Fibroblast of upper back skin (primary cell): ENCODE results near the gene TRPC4.

ENCODE experiments used
- DNase-seq: peaks from one replicate; pipeline ENCODE4 v3.0.0-alpha.2; 2013

Gene TRPC4

DNA sequence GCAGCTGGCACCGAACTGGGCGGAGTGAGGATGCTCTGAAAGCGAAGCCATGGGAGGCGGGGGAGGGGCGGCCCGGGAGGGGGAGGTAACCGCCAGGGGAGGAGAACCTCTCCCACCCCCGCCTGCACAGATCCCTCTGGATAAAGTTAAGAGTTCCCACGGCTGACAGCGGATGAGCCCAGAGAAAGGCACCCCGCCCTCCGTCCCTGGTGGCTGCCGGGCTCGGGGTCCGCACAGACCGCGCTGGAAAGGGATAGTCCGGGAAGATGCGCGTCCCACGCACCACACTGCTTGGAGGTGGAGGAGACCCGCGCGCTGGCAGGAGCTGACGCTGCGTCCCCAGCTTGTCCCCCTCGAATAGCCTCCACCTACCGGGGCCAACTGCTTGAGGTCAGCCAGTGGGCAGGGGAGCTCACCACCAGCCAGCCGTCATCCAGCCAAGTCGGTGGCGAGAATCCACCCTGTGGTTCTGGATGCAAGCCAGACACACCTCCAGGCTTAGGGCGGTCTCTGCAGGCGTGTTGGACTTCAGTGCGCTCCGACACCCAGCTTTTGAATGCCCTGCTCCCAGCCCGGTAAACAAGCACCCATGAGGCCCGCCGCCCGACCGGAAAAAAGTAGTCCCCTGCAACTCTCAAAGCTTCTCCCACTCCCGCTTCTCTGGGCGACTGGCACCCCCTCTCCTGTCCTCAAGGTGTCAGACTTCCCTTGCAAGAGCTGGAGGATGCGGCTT, at the start of gene TRPC4:
Gene TRPC4, minus strand, starts transcription at position 17 of the 733 bp plus-strand sequence. CDS start 86,439 bp downstream, outside the sequence.
- peak; percentile 69 for DNase-seq

DNA sequence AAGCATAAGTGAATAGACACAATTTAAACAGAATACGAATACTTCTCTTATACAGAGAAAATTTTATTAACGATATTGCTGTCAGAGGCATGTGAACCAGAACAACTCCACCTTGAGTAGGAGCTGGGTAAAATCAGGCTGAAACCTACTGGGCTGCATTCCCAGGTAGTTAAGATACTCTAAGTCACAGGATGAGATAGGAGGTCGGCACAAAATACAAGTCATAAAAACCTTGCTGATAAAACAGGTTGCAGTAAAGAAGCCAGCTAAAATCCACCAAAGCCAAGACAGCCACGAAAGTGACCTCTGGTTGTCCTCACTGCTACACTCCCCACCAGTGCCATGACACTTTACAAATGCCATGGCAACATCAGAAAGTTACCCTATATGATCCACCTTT, 49.2 kb upstream of the TRPC4 start:
- no peak for DNase-seq

DNA sequence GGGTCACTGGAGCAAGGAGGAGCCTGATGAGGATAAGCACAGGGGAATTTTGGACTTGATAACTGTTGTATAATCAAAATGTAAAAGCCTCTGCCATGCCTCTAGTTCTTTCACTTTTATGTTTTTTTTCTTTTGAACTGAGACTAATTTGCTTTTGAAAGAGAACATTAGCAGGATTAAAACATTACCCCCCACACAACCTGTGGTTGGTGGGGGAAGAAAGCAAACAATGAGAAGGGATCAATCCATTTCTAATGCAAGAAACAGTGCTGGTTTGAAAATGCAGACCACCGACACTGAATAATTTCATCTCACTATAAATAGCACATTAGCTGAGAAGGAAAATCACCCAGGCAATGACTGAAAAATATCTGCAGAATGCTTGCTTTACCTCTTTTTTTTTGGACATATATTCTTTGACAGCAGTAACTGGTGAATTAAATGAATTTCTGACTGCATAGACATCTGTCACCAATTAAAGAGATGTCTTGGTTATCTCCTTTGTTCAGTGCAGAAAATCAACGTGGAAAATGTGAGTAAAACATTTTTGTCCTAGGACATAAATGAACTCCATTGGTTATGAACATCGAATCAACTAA, 48.6 kb upstream of the TRPC4 start:
- peak; percentile 12 for DNase-seq

GRCh38 chr13:37914781-37915391, 45.3 kb upstream of the TRPC4 start:
- DNase-seq = no peak

- no peak for DNase-seq
These were observed 41.2 kb upstream of the TRPC4 start for GRCh38 chr13:37910790-37911189.

GRCh38 chr13:37906880-37907279, 37.3 kb upstream of the TRPC4 start:
- DNase-seq = no peak

DNA sequence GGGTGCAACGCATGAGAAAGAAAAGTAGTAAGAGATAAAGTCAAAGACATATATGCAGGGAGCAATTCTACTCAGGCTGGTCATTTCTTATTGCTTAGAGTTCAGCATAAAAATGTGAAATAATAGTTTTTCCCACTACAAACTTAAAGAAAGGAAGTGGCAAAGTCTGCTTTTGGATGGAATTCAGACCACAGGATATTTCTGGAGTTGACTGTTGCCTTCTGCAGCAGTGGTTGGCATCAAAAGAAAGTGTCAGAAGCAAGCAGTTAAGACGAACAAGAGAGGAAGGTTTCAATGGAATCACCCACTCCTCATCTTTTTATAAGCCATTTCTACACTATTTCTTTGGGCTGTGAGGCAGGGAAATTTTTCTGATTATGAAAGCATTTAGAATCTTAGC, 36.2 kb upstream of the TRPC4 start:
- DNase-seq = peak; percentile 14

GRCh38 chr13:37899753-37900152, 30.2 kb upstream of the TRPC4 start:
- DNase-seq = no peak

DNA sequence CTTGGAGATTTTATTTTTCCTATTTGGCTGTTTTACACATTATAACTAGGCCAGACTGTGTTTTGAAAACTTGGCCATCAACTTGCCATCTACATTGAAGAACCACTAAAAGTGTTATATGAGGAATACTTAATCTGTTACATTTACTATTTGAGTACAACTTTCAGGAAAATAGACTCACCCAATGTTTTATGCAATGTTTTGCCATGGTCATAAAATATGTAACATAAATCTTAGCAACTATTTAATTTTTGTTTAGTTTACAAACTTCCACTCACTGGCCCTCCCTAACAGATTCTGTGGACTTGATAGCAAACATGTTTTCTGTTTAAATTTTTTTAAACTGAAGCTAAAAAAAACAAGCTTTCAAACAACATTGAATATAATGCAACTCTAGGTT, 23.7 kb upstream of the TRPC4 start:
- no peak for DNase-seq

- no peak for DNase-seq
These were observed 20.2 kb upstream of the TRPC4 start for GRCh38 chr13:37889820-37890219.

- no peak for DNase-seq
These were observed 19.5 kb upstream of the TRPC4 start for GRCh38 chr13:37889102-37889501.

GRCh38 chr13:37886879-37887278, 17.3 kb upstream of the TRPC4 start:
- no peak for DNase-seq

- no peak for DNase-seq
These were observed 15.1 kb upstream of the TRPC4 start for GRCh38 chr13:37884674-37885073.

GRCh38 chr13:37884026-37884425, 14.5 kb upstream of the TRPC4 start:
- no peak for DNase-seq

GRCh38 chr13:37878921-37879320, 9.3 kb upstream of the TRPC4 start:
- DNase-seq = no peak

- peak; percentile 68 for DNase-seq
These were observed 8.9 kb upstream of the TRPC4 start for GRCh38 chr13:37878496-37878895.

DNA sequence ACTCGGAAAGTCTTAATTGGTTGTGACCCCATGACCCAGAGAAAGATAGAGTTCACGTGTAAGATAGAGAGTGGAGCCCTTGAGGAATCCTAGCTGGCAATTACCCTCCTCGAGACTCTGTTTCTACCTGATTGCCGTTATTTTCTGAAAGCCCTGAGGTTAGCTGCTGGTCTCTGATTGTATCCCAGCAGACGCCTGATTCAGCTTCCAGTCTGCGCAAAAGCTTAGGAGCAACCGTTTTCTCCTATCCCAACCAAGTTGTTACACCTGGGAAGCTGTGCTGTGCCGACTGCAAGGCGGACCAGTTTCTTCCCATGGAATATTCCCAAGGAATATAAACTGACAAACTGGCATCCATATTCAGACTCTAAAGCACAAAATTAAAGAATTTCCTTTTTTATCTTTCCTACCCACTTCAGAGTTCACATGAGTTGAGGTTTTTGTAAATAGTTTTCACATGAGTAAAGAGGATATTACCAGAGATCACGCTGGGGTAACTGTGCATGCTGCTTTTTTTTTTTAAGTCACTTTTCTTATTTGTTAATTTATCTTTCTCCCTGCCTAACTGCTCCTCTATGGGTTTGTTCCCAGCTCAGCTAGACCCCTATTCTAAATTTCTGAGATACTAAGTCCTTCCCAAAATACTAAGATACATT, 1.5 kb upstream of the TRPC4 start:
- peak; percentile 70 for DNase-seq

GRCh38 chr13:37870489-37870845, 895 bp upstream of the TRPC4 start:
- DNase-seq = no peak

- no peak for DNase-seq
These were observed 141 bp downstream of the TRPC4 start for GRCh38 chr13:37869506-37869755.

DNA sequence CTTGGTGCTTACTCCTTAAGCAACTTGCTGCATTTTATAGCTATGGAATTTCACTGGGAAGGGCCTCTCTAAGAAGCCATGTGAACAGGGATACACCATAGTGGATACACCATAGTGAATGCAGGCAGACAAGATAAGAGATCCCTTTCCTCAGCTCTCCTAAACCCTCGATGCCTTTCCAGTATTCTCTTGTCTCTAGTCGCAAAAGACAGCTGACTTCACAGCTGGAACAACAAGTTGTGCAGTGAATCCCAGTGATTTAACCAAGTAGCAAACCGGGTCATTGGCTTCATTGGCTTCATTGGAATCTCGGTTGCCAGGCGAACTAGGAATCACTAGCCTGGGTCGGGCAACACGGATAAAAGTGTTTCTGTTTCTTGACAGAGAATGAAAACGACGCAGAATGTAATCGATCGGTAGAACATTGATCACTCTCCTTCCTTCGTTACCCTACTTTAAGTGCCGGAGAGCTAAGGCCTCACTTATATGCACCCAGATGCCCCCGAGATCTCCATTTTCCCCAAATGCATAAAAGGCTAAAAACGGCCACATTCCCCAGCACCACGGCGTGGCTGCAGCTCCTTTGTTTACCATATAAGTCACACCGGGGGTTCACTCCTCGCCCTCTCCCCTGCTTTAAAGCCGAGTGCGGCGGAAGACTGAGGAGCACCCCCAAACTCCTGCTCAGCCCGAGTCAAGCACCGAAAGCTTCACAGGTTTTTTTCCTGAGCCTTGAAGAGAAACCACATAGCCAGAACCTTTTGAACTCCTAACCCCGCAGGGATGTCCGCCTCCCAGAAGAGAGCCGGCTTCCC, 674 bp downstream of the TRPC4 start:
- peak; percentile 53 for DNase-seq

- DNase-seq = no peak
These were observed 5.9 kb downstream of the TRPC4 start for GRCh38 chr13:37863708-37864107.

DNA sequence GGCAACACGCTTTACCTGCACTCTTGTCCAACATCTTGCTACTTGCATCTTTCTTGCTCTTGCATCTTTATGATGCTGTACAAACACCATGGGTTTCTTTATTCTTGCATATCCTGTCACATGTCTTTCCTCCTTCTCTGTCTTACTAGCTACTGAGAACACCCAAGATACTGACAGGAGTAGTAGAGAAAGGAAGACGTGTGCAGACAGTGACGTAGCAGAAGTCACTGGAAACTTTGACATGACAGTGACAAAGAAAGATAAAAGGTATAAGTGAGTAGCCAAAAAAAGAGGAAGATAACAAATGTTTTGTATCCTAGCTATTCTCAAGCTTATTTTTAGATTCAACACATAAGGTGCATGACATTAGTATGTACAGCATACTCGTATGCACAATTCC, 34.2 kb downstream of the TRPC4 start:
- DNase-seq = no peak

DNA sequence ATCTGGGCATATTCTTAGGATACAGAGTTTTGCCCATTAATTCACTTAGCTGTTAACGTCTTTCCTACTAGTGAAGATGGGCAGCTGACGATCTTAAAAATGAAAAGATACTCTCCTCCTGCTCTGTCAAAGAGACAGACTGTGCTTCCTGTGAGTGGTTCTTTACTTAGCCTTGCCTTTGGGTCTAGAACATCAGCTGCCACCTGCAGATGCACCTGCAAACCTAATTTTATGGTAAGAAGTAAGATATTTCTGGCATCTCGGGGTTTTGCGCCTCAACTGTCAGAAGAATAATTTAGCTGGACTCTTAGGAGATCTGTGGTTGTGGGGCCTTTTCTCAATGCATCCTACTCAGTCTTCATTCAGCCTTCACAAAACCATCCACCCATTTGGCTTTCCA, 36.2 kb downstream of the TRPC4 start:
- DNase-seq = no peak
